ENCODE data around the gene CADPS.
A peak's percentile ranks its signal among the peaks of the same experiment; 100 is the strongest.

Gene CADPS

GRCh38 chr3:62882676-62883200, 7.5 kb upstream of the CADPS start:
- H3K4me3 ChIP-seq, result no peak overlapping the region
- no peak overlapping the region for H3K4me2 ChIP-seq
- H3K4me1 ChIP-seq, result no peaks in the 10 kb centered on the region; a peak in 1 of 20 replicates
- H3K36me3 ChIP-seq, result no peaks in the 10 kb centered on the region
- H4K20me1 ChIP-seq, result no peaks in the 10 kb centered on the region
- no peaks in the 10 kb centered on the region for H3K27me3 ChIP-seq
- H3K9me3 ChIP-seq (replicated peaks in 1 of 11), result peaks cover 0 to 9% (median 0%) of the 10 kb centered on the region in 11 experiments; a peak in 2 of 22 replicates
- no peak overlapping the region for H3K9ac ChIP-seq
- no peak overlapping the region for H3K27ac ChIP-seq
- no peak for TF ChIP-seq Cebpa-rat (IDR thresholded peaks at IDR 0.05)

DNA sequence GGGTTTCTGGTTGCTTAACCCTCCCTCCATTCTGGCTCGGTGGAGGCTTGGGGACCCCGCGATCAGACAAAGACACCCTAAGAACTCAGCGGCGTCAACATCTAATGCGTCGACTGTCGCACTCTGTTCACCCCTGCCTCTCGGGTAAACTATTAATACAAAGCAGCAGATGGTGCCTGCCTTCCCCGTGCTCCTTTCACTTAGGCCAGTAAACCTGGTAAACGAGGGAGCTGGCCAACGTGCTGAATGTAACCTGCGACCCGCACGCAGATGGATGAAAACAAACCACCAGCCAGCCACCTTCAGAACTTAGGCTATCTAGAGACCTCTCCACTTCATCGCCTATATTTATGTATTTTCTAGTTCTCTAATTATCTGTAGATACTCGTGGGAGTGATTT, 848 bp upstream of the CADPS start:
- Histone ChIP-seq H3K9me3 (replicated peaks in 1 of 11) (peaks cover 14 to 28% (median 22%) of the 10 kb centered on the region in 11 experiments; a peak in 20 of 22 replicates), H3K4me3 (no peak overlapping the region), H3K27ac (no peak overlapping the region), H3K27me3 (no peaks in the 10 kb centered on the region), H3K4me1 (peaks cover 0 to 6% (median 0%) of the 10 kb centered on the region in 10 experiments; a peak in 2 of 20 replicates), H4K20me1 (no peaks in the 10 kb centered on the region), H3K4me2 (no peak overlapping the region), H3K9ac (no peak overlapping the region), H3K36me3 (no peaks in the 10 kb centered on the region)
- TF ChIP-seq Cebpa-rat (IDR thresholded peaks at IDR 0.05), result no peak

DNA sequence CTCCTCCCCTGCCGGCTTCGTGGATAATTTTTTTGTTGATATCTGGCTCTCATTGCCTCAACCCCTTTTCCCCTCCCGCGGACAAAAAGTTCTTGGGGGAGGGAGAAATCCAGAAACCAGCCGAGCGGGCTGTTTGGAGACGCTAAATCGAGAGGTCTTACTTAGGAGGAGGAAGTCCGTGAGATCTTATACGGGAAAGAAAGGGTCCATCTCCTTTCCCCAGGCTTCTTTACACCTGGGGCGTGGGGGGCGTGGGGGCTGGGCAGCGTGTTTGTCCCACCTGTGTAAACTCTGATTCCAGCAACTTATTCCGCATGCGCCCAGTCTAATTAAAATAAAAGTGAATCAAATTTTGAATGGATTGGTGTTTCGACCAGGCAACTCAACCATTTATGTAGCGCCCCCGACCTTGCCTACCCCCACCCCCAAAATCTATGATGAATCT, 364 bp upstream of the CADPS start:
- Histone ChIP-seq H3K4me2 (no peak overlapping the region), H3K27me3 (no peaks in the 10 kb centered on the region), H3K4me3 (no peak overlapping the region), H3K27ac (no peak overlapping the region), H3K36me3 (no peaks in the 10 kb centered on the region), H3K4me1 (peaks cover 0 to 6% (median 0%) of the 10 kb centered on the region in 10 experiments; a peak in 2 of 20 replicates), H3K9ac (no peak overlapping the region), H3K9me3 (replicated peaks in 1 of 11) (peaks cover 14 to 28% (median 22%) of the 10 kb centered on the region in 11 experiments; a peak in 20 of 22 replicates), H4K20me1 (no peaks in the 10 kb centered on the region)
- no peak for TF ChIP-seq Cebpa-rat (IDR thresholded peaks at IDR 0.05)

GRCh38 chr3:62873761-62874710, 1.2 kb downstream of the CADPS start:
- H3K4me2 ChIP-seq, result no peak overlapping the region
- peaks cover 14 to 25% (median 19%) of the 10 kb centered on the region in 11 experiments; a peak in 20 of 22 replicates for H3K9me3 ChIP-seq (replicated peaks in 1 of 11)
- no peak overlapping the region for H3K27ac ChIP-seq
- no peak overlapping the region for H3K9ac ChIP-seq
- no peak overlapping the region for H3K4me3 ChIP-seq
- TF ChIP-seq Cebpa-rat (IDR thresholded peaks at IDR 0.05), result no peak
- no peaks in the 10 kb centered on the region for H4K20me1 ChIP-seq
- no peaks in the 10 kb centered on the region for H3K36me3 ChIP-seq
- no peaks in the 10 kb centered on the region for H3K27me3 ChIP-seq
- H3K4me1 ChIP-seq, result peaks cover 0 to 6% (median 0%) of the 10 kb centered on the region in 10 experiments; a peak in 2 of 20 replicates

DNA sequence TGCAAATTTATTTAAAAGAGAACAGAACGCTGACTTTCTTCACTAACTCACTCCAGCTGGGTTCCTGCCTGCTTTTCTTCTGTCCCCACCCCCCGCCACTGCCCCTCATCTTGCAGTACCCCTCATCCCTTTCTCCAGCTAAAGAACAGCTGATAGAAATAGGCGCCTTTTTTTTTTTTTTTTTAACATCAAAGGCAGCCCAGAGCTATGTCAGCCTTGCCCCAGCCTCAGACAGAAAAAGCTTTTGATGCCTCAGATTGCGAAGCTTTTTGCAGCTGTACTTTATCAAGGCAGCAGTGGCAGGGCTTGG, 1.8 kb downstream of the CADPS start:
- Histone ChIP-seq H3K9ac (no peak overlapping the region), H3K4me1 (peaks cover 0 to 6% (median 0%) of the 10 kb centered on the region in 10 experiments; a peak in 2 of 20 replicates), H3K27ac (no peak overlapping the region), H3K9me3 (replicated peaks in 1 of 11) (peaks cover 14 to 25% (median 19%) of the 10 kb centered on the region in 11 experiments; a peak in 20 of 22 replicates), H3K36me3 (no peaks in the 10 kb centered on the region), H3K27me3 (no peaks in the 10 kb centered on the region), H3K4me3 (no peak overlapping the region), H4K20me1 (no peaks in the 10 kb centered on the region), H3K4me2 (no peak overlapping the region)
- no peak for TF ChIP-seq Cebpa-rat (IDR thresholded peaks at IDR 0.05)

DNA sequence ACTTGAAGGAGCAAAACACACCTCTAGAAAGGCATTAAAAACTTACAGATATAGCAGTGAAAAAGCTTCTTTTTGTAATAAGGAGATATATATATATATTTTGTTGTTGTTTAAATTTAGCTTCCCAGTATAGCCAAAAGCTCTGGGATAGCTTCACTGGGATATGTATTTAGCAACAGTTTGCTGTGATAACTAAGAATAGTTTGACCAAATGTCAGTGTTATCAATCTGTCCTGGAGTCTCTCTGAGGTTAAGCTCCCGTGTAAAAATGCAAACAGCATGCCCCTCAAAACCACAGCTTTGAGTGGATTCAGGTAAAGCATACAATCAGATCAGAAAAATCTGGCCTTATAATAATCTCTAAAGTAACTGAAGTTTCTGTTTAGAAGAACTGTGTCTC, 2.9 kb downstream of the CADPS start:
- no peaks in the 10 kb centered on the region for H3K36me3 ChIP-seq
- H3K4me3 ChIP-seq, result no peak overlapping the region
- peaks cover 14 to 25% (median 19%) of the 10 kb centered on the region in 11 experiments; a peak in 20 of 22 replicates for H3K9me3 ChIP-seq (replicated peaks in 1 of 11)
- no peaks in the 10 kb centered on the region for H4K20me1 ChIP-seq
- 0 out of 22 replicates have a peak overlapping the region, but pooled peaks of 1 of the 11 experiments have one; percentile 16 for H3K4me2 ChIP-seq
- H3K9ac ChIP-seq, result no peak overlapping the region
- H3K27me3 ChIP-seq, result no peaks in the 10 kb centered on the region
- TF ChIP-seq Cebpa-rat (IDR thresholded peaks at IDR 0.05), result no peak
- H3K27ac ChIP-seq, result no peak overlapping the region
- H3K4me1 ChIP-seq, result peaks cover 0 to 6% (median 0%) of the 10 kb centered on the region in 10 experiments; a peak in 2 of 20 replicates

DNA sequence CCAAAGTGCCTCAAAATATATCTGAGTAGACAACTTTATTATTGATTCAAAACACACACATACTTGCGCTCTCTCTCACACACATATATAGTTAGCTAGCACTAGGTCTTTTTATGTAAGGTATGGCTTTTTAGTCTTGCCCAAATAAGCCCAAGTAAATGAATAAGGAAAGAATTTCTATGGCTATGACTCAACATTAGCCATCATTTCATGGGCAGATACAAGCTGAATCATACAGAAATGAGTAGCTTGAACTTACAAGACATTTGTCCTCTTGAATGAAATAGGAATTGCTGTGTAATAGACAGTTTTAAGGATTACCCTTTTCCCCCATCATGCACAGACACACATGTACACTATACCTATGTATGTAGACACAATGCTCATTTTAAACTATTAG, 4.9 kb downstream of the CADPS start:
- H4K20me1 ChIP-seq, result no peaks in the 10 kb centered on the region
- H3K9ac ChIP-seq, result no peak overlapping the region
- no peak overlapping the region for H3K27ac ChIP-seq
- H3K4me1 ChIP-seq, result peaks cover 0 to 6% (median 0%) of the 10 kb centered on the region in 10 experiments; a peak in 2 of 20 replicates
- peaks cover 10 to 17% (median 16%) of the 10 kb centered on the region in 11 experiments; a peak in 20 of 22 replicates for H3K9me3 ChIP-seq (replicated peaks in 1 of 11)
- H3K4me3 ChIP-seq, result no peak overlapping the region
- no peaks in the 10 kb centered on the region for H3K27me3 ChIP-seq
- no peaks in the 10 kb centered on the region for H3K36me3 ChIP-seq
- no peak overlapping the region for H3K4me2 ChIP-seq
- TF ChIP-seq Cebpa-rat (IDR thresholded peaks at IDR 0.05), result no peak

- no peaks in the 10 kb centered on the region for H3K27me3 ChIP-seq
Measured at GRCh38 chr3:62863648-62864047, 11.6 kb downstream of the CADPS start.

GRCh38 chr3:62859203-62859791, 15.9 kb downstream of the CADPS start:
- Histone ChIP-seq H4K20me1 (no peaks in the 10 kb centered on the region), H3K27ac (no peak overlapping the region), H3K9ac (no peak overlapping the region), H3K4me2 (no peak overlapping the region), H3K36me3 (no peaks in the 10 kb centered on the region), H3K4me3 (no peak overlapping the region), H3K9me3 (replicated peaks in 1 of 11) (no peaks in the 10 kb centered on the region), H3K27me3 (no peaks in the 10 kb centered on the region), H3K4me1 (peaks cover 0 to 9% (median 0%) of the 10 kb centered on the region in 10 experiments; a peak in 5 of 20 replicates)
- no peak for TF ChIP-seq Cebpa-rat (IDR thresholded peaks at IDR 0.05)

More at GRCh38 chr3:62863648-62864047, 11.6 kb downstream of the CADPS start:
- no peaks in the 10 kb centered on the region for H4K20me1 ChIP-seq
- H3K4me3 ChIP-seq, result no peak overlapping the region
- TF ChIP-seq Cebpa-rat (IDR thresholded peaks at IDR 0.05), result no peak
- no peaks in the 10 kb centered on the region for H3K9me3 ChIP-seq (replicated peaks in 1 of 11)
- H3K4me2 ChIP-seq, result no peak overlapping the region
- H3K9ac ChIP-seq, result no peak overlapping the region
- H3K27ac ChIP-seq, result no peak overlapping the region
- no peaks in the 10 kb centered on the region for H3K36me3 ChIP-seq
- peaks cover 0 to 9% (median 0%) of the 10 kb centered on the region in 10 experiments; a peak in 5 of 20 replicates for H3K4me1 ChIP-seq
